GM21515 (cell line): ENCODE results near the gene SPATA3.

Experiments
- ATAC-seq: cut with Tn5 transposase; IDR thresholded peaks from one replicate; pipeline ENCODE4 v1.9.1; 2021; ENCODE audit not compliant: unreplicated experiment

The SPATA3 gene

DNA sequence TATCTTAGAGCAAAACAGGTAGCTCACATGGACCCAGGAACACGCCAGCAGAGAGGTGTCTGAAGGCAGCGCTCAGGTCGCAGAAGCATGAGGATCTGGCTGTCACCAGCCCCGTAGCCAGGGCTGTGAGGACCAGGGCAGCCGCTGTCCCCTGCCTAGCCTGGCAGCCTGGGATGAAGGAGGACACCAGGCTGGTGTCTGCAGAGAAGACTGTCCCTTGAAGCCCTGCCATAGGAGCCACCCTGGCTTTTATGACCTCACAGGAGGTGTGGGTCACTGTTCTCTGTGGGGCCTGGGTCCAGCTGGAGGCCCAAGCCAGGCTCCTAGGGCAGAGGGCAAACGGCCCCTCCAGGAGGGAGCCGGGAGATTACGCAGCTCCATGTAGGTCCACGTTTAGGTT lies at the start of gene SPATA3:
Gene SPATA3, plus strand, starts transcription at position 301 of the 400 bp plus-strand sequence. CDS start 113 bp downstream, outside the sequence.
- ATAC-seq, result no peak

DNA sequence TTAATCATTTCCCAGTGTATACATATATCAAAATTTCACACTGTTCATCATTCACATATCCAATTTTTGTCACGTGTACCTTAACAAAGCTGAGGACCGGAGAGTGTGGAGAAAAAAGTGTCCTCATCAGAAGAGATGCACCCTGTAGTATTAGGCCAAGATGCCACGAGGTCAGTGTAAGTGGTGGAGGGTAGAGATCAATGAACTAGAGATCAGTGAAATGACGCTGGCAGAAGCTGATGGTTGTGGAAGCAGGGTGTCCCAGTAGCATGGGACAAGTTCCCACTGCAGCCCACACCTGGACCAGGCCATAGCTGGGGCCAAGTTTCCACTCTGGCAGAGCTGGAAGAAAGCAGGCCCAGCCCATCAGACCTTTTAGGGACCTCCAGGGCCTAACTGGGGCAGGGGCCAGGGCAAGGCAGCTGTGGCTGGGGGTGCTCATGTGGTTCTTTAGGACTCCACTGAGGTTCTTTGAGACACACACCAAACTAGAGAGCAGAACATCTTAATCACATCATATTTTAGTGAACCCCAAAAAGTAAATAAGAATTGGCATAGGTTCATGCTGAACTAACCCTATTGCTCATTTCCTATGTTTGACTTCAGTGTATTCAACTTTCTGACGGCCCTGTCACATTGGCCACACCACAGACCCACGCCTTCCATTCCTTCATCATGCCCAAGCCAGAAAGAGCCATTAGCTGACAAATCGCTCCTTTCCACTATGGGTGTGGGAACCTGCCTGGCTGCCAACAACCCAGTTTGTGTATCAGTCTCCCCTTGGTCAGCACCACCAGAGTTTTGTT lies 49.3 kb upstream of the SPATA3 start:
- ATAC-seq, result no peak

DNA sequence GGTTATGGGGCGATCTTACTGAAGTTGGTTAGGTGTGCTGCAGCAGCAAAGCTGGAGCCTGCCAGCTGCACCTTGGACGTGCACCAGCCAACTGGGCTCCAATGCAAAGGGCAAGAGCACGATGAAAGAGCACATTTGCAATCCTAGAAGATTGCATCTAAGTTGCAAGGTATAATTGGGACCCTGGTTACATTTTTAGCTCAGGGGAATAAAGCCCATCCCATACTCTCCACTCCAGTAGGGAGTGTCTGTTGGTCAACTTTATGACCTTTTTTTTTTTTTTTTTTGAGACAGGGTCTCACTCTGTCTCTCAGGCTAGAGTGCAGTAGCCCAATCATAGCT lies 48.7 kb upstream of the SPATA3 start:
- ATAC-seq, result no peak

DNA sequence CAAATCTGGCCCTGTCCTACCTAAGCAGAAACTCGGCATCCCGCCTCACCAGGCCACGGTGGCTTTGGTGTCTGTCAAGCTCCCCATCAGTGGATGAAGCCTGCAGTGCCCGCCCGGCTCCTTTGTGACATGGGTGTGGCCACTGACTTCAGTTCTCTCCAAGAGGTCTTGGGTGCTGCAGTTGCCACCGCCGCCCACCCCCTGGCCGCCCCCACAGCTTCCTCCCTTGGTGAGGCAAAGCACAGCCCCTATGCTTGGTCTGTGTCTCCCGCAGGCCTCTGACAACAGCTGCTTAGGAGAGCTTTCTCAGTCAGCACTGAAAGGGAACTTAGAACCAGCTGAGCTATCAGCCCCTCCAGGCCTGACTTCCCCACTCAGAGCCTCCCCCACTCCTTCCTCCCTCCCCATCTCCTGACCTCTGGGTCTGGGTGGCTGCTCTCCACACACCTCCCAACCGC lies 48.0 kb upstream of the SPATA3 start:
- ATAC-seq, result peak; percentile 29

DNA sequence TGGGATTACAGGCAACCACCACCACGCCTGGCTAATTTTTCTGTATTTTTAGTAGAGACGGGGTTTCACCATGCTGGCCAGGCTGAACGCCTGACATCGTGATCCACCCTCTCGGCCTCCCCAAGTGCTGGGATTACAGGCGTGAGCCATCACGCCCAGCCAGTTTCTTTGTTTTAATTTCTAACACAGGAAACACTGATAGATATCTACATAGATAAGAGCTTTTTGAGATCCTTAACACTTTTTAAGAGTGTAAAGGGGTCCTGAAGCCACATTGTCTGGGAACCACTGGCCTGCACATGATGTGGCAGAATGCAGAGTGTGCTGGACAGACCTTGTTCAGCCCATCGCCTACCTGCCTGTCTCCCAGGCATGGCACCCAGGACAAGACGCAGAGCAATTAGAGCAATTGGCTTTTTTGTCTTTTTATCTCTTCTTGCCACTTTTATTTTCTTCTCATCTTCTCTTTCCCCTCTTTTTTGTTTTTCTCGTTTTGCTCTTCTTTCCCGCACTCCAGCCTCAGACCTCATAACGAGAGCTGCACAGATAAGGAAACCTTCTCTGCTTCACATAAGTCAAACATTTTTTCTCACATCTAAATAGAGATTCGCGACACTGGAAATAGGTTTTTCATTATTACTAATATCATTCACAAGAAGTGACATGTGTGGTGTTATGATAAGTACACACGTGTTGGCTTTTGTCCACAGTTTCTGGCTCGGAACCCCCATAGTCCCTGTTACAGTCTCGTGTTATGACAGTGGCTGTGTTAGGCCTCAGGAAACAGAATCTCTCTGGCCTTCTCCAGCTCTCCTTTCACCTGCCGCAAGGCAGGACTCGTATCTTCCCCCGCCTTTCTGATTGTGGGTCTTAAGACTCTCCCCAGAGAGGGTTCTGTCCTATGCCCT lies 45.7 kb upstream of the SPATA3 start:
- peak; percentile 53 for ATAC-seq

DNA sequence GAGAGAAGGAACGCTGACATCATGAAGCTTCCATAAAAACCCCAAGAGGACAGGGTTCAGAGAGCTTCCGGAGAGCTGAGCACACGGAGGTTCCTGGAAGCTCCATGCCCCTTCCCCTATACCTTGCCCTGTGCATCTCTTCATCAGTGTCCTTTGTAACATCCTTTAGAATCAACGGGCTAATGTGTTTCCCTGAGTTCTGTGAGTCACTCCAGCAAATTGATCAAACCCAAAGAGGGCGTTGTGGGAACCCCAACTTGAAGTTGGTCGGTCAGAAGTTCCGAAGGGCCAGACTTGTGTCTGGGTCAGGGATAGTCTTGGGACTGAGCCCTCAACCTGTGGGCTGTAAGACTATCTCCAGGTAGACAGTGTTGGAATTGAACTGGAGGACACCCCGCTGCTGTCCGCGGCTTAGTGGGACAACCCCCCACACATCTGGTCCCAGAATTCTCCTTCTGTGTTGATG lies 45.0 kb upstream of the SPATA3 start:
- no peak for ATAC-seq

DNA sequence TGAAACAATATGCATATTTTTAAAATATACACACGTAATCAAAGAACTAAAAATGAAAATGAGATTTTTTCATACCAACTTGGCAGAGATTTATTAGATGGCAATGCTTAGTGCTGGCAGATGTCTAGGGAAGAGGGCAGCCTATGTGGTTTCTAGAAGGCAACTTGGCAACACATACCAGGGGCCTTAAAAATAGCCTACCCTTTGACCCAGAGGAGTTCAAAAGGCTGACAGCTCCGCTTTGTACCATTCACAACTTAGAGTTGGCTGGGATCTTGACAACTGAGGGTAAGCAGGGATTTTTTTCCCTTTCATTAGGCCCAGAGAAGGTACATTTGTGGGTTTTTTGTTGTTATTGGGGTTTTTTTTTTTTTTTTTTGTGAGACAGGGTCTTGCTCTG lies 44.5 kb upstream of the SPATA3 start:
- no peak for ATAC-seq

DNA sequence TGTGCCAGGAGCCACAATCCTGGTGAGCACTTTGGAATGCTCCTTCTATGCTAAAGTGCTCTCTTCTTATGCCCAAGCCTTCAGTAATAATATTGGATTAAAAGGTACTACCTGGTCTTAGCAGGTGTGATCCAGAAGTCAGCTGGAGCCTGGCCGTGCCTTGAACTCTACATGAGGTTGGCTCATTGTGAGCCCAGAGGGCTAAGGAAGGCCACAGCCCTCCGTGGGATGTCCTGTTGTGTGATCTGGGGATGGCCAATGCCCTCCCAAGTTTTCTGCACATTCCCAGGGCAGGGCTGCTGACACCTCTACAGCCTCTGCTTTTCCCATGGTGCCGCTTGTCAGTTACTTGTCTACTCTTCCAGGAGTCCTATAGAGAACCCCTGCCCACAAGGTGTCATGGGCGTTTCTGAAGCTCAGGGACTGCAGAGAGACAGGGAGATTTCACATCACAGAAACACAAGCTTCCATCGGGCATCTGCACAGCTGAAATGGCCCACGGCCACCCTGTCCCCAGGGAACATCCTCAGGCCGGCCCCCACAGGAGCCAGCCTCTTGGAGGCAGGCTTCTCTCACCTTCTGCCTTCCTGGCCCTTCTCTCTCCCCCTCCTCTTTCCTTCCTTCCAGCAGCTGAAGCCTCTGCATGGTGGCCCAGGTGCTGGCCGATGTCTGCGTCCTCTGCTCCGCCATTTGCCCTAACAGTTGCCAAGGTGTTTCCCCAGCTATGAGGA lies 43.5 kb upstream of the SPATA3 start:
- ATAC-seq, result no peak

DNA sequence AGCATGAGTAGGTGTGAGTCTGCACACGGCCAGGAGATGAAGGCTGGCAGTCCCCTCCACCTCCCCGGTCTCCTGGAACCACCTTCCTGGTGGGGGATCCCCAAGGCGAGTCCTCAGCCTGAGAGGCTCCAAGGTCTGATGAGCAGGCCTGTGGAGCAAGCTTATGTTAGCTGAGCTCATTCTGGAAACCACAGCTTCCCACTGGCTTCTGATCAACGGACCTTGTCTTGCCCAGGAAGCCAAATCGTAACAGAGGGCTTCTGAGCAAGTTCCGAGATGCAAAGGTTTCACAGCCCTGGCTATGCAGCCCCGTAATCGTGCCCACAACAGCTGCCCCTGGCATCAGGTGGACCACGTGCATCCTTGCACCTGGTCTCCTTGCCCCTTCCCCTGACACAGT lies 42.1 kb upstream of the SPATA3 start:
- no peak for ATAC-seq

DNA sequence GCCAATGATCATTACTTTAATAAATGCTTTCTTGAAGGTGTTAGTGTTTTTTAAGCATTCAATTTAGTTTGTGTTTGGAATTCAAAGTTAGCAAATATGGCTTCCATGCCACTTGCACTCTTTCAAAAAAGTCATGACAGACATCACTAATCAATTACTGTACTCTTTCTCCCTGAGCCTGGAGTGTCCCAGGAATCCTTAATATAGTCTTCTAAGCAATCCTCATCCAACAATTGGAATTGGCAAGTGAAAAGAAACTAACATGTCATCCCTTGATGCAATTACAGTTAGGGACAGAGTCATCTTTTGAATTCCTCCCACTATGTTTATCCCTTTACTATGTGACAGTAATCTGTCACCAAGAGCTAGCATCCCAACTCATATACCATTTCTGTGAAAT lies 41.2 kb upstream of the SPATA3 start:
- ATAC-seq, result no peak

DNA sequence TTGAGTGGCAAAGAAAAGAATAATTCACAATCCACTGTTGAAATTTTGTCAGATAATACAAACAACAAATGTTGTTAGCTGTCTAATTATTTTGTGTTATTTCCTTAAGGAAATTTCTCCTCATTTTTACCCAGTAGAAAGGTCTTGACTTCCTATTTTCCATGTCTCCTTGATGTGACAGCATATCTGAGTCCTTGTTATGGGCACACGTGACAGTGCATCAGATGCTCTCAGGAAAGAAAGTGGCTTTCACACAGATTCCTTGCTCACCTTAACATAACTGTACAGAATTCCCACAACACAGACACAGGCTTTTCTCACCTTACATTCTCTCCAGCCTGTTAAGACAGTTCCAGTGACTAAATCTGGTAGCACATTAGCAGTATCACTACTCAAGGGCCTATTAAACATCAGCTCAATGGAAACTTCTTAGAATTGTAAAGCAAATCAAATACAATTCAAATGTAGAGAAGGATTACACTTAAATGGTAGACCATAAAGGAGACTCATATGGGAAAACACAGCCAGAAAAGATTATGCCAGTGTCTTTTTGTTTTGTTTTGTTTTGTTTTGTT lies 40.7 kb upstream of the SPATA3 start:
- no peak for ATAC-seq

DNA sequence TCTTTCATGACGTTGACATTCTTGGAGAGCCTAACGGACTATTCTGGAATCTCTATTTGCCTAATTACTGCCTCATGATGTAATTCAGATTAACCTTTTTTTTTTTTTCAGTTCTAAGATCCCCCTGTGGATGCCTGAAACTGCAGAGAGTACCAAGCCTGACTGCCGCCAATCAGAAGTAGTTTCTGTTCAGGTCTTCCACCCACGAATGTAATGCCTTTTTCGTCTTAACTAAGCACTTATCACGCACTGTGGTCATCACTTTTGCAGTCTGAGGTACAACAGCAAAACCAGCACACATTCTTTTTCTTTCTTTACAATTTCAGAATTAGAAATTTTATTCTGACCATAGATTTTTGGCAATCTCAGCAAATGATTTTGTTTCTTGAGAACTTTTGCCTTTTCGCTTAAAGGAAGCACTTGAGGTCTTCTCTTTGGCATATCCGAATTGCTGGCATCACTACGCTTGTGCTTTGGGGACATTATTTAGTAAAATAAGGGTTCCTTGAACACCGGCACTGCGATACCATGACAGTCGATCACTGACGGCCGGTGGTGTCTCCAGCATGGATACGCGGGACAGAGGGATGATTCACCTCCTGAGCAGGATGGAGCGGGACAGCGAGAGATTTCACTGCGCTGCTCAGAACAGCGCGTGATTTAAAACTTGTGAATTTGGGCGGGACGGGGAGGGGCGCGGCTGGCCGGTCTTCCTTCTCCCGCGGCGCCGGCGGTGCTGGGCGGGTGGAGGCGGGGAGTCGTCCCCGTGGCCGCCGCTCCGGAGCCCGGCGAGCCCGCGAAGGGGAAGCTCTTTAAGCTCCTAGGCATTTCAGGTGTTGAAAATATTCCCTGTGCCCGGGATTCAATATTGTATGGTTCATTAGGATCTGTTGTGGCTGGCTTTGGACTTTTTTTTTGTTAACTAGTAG lies 38.8 kb upstream of the SPATA3 start:
- peak; percentile 68 for ATAC-seq

DNA sequence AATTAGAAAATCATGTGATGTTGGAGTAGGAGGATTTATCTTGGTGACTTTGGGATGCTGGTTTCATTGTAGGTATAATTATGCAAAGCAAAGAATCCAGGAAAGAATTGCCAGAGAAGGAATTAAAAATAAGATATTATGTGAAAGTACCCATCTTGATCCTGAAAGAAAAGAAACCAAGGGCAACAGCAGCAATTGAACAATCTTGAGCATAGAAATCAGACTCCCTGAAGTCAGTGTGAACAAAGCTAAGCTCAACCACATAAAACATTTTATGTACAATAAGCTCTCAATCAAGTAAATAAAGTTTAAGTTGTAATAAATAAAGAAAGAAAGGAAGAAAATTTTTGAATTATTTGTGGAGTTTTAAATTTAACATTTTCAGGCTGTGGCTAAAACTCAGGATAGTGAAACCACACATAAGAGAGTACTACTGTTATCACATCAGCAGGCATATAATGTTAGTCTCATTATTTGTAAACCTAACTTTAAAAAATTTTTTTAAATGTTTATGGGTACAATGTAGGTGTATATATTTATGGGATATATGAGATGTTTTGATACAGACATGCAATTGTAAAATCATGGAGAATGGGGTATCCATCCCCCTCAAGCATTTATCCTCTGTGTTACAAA lies 38.0 kb upstream of the SPATA3 start:
- ATAC-seq, result no peak

DNA sequence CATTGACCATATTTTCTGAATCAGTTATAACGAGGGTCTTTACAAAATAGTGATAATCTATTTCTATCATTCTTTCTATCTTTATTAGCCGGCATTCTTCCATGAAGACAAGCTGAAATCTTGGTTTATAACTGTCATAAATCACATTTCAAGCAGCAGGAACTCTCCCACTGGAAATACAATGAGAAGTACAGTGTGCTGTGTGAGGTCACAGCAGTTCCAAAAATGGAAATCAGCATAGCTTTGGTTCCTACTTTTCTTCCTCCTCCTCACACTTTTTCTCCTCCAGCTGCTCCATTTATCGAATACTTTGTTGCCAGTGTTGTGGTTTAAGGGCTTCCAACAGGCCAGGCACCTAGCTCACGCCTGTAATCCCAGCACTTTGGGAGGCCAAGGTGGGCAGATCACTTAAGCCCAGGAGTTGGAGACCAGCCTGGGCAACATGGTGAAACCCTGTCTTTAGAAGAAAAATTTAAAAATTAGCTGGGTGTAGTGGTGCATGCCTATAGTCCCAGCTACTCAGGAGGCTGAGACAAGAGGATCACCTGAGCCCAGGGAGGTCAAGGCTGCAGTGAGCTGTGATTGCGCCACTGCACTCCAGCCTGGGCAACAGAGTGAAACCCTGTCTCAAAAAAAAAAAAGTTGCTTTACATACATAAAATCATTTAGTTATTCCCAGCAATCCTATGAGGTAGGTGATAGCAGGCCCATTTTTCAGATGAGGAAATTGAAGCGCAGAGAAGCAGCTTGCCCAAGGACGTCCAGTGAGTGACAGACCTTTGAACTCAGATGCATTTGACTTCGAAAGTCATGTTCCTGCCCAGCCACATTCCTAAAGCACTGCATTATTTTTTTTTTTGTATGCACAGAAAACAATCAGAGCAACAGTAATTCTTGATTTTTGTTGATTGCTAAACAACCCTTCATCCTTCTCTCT lies 36.8 kb upstream of the SPATA3 start:
- no peak for ATAC-seq

DNA sequence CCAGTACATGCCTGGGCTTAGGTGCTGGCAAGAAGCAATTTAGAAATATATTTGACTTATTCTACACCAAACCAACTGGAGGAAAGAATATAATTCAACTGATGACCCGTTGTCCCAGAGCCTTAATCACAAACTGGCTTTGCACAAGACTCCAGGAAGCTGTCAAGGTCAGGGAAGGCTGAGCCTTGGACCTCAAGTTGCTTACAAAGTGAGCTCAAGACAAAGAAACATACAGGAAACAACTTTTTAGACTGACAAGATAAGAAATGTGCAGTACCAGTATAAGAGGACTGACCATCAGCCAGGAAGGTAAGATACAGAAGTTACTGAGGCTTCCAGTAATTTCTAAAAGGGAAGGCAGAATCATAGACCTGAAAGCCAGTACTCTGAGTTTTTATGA lies 35.9 kb upstream of the SPATA3 start:
- no peak for ATAC-seq

DNA sequence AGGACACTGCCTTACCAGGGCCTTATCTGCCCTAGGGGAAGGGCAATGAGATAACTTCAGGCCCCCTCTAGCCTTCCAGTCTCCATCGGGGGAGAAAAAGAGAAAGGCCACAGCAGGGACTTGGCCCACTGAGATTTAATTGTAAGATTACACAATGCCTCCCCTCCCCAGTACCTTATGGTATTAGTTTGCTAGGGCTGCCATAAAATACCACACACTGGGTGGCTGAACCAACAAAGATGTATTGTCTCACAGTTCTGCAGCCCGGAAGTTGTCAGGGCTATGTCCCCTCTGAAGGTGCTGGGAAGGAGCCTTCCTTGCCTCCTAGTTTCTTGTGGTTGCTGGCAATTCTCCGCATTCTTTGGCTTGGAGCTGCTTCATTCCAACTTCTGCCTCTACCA lies 34.8 kb upstream of the SPATA3 start:
- no peak for ATAC-seq

DNA sequence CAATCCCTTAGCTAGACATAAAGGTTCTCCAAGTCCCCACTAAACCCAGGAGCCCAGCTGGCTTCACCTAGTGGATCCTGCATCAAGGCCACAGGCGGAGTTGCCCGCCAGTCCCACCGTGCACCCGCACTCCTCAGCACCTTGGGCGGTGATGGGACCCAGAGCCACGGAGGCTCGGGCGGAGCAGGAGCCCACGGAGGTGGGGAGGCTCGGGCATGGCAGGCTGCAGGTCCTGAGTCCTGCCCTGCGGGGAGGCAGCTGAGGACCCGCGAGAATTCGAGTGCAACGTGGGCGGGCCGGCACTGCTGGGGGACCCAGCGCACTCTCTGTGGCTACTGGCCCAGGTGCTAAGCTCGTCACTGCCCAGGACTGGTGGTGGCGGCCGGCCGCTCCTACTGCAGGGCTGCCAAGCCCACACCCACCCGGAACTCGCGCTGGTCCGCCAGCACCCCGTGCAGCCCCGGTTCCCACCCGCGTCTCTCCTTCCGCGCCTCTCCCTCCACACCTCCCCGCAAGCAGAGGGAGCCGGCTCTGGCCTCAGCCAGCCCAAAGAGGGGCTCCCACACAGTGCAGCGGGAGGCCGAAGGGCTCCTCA lies 31.7 kb upstream of the SPATA3 start:
- no peak for ATAC-seq

DNA sequence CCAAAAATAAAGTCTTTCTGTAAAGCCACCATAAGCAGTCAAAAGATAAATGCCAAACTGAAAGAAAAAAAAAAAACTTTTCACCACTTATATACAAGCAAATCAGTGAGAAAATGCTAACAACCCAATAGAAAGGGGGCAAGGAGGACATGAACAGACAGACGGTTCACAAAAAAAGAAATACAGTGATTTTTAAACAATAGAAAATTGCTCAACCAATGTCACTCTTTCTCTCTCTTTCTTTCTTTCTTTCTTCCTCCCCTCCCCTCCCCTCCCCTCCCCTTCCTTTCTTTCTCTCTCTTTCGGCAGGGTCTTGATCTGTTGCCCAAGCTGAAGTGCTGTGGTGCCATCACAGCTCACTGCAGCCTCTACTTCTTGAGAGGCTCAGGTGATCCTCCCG lies 28.8 kb upstream of the SPATA3 start:
- no peak for ATAC-seq
